HCT116 (cell line): ENCODE results near the gene CCSER1.

Experiments
- YY1 ChIP-seq: IDR thresholded peaks from 2 replicates; pipeline ENCODE4 v1.6.1; 2011; ENCODE audit warnings: low read length, low read depth, moderate library complexity, mild to moderate bottlenecking; ENCODE audit not compliant: insufficient replicate concordance; ENCODE audit errors: extremely low read depth
- ZNF274 ChIP-seq: fragments of 200-500 bp; sonication (Bioruptor generic); IDR thresholded peaks from 2 replicates; pipeline ENCODE4 v1.6.1; 2014; ENCODE audit warnings: mild to moderate bottlenecking, low read depth, low read length, inconsistent platforms
- TF ChIP-seq, protein P1 (sequence below), 3 experiments: fragments of 200-600 bp in 1 of 3; sonication (generic) in 1 of 3; IDR thresholded peaks in 2 of 3; conservative IDR thresholded peaks in 1 of 3; 2 replicates each; pipeline ENCODE4 v1.5.1; 2012 to 2017; ENCODE audit warnings: low read depth in 2 of 3, low read length in 2 of 3, antibody characterized with exemption in 1 of 3, borderline replicate concordance in 1 of 3, control low read depth in 1 of 3, mild to moderate bottlenecking in 1 of 3, mixed read lengths in 1 of 3, mixed run types in 1 of 3, moderate library complexity in 1 of 3; ENCODE audit not compliant: insufficient read depth in 1 of 3

DNA sequence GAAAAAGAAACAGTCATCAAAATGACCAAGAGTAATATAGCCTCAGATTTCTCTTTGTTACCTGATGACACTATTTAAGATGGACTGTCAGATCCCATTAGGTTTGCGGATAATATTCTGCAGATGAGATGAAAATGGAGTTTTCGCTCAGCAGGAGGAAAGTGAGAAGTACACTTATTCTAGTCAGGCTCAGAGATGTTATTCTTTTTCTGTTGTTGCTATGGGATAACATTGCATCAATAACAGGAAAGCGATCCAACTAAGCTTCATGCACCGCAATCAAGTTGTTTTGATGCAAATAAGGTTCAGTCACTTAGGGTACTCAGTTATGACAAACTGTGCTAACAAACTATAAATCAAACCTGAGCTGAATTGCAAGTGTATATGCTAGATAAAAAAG is 415.0 kb downstream of the CCSER1 start:
- TF ChIP-seq, protein P1, sequence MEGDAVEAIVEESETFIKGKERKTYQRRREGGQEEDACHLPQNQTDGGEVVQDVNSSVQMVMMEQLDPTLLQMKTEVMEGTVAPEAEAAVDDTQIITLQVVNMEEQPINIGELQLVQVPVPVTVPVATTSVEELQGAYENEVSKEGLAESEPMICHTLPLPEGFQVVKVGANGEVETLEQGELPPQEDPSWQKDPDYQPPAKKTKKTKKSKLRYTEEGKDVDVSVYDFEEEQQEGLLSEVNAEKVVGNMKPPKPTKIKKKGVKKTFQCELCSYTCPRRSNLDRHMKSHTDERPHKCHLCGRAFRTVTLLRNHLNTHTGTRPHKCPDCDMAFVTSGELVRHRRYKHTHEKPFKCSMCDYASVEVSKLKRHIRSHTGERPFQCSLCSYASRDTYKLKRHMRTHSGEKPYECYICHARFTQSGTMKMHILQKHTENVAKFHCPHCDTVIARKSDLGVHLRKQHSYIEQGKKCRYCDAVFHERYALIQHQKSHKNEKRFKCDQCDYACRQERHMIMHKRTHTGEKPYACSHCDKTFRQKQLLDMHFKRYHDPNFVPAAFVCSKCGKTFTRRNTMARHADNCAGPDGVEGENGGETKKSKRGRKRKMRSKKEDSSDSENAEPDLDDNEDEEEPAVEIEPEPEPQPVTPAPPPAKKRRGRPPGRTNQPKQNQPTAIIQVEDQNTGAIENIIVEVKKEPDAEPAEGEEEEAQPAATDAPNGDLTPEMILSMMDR (IDR thresholded peaks at IDR 0.05 in 2 of 3, conservative IDR thresholded peaks at IDR 0.05 in 1 of 3; ENCODE audit: borderline replicate concordance in 1 of 3, insufficient read depth in 1 of 3, low read depth in 2 of 3, low read length in 2 of 3) = no peak
- no peak for TF ChIP-seq YY1
- TF ChIP-seq ZNF274 = no peak
